ENCODE data around the gene FBXL3. TPM values are rescaled to one million over a fixed set of nuclear protein-coding genes. Genes with fewer than 3 reads are reported as not detected.

FBXL3 gene
- total RNA-seq, 1 experiment from 2014 or later, result 9.9 TPM

- TF ChIP-seq ZNF512 (CRISPR knock-in tag; IDR thresholded peaks at IDR 0.05; ENCODE audit: borderline replicate concordance), result no peak
- TF ChIP-seq KAT7 (CRISPR knock-in tag; IDR thresholded peaks at IDR 0.05; ENCODE audit: borderline replicate concordance), result no peak
- TF ChIP-seq MYBL2 (CRISPR knock-in tag; IDR thresholded peaks at IDR 0.05), result no peak
Measured at GRCh38 chr13:76955661-76956060, 71.3 kb downstream of the FBXL3 start (continued).

Other genes starting within 250 kb of the FBXL3 start
- 6.7 to 8.0 TPM (median 7.8 TPM) in 3 replicates for gene KCTD12, start 140.8 kb downstream of the FBXL3 start, total RNA-seq (2021)
- gene ACOD1, start 78.6 kb downstream of the FBXL3 start, total RNA-seq (2021), result not detected in 3 replicates
- 9.2 to 11.9 TPM (median 9.3 TPM) in 3 replicates for gene CLN5, start 35.1 kb downstream of the FBXL3 start, total RNA-seq (2021)